HepG2 (cell line): Measurements from ENCODE around the gene TEAD3. TPM values are rescaled to one million over a fixed set of nuclear protein-coding genes. Genes with fewer than 3 reads are reported as not detected.

ENCODE experiments used
- ATAC-seq: fragments of 200-7000 bp; cut with Tn5 transposase; 3 replicates; pipeline ENCODE4 v1.9.1; 2020; ENCODE audit warnings: mild to moderate bottlenecking, moderate library complexity
- BruUV-seq: library from RNA; stranded (reverse); fragments of 400-500 nt; replicated peaks from 2 replicates; lab custom pipeline; 2021; lab: Mats Ljungman, UMichigan
- CTCF ChIA-PET: fragments of 300-600 bp; formaldehyde crosslinking; extraction: SDS; loops from one replicate; lab custom pipeline; 2021; ENCODE audit warnings: low total read pairs, inconsistent platforms, low intra/inter-chr PET ratio; lab: Yijun Ruan, JAX
- POLR2A ChIA-PET: fragments of 350-600 bp; sonication (Branson Sonifier 250); formaldehyde crosslinking; loops from one replicate; lab custom pipeline; 2020; ENCODE audit warnings: antibody characterized with exemption, inconsistent platforms; lab: Yijun Ruan, JAX
- DNase-seq: peaks from one replicate; pipeline ENCODE4 v3.0.0-alpha.2; 2015; ENCODE audit warnings: low spot score
- FAIRE-seq: peaks from 3 replicates; lab custom pipeline; 2011; peaks lifted over from hg19 to GRCh38; lab: Jason Lieb, UNC
- H2AFZ ChIP-seq: one replicate; pipeline ENCODE4 v1.6.1; 2011; ENCODE audit warnings: low read length, inconsistent platforms
- H3K27ac ChIP-seq: fragments of 300-600 bp; 3 replicates; pipeline ENCODE4 v1.8.0; 2011; ENCODE audit warnings: mixed run types, mild to moderate bottlenecking, mixed read lengths, low read length, inconsistent platforms; ENCODE audit not compliant: insufficient read depth; ENCODE audit errors: extremely low read length
- H3K27me3 ChIP-seq, 2 experiments: fragments of 200-600 bp in 1 of 2; 2 replicates in 1 of 2; 3 replicates in 1 of 2; pipeline versions ENCODE4 v1.6.0 to v1.8.0; 2011; ENCODE audit warnings: low read length in 2 of 2, mild to moderate bottlenecking in 2 of 2, moderate library complexity in 2 of 2, inconsistent platforms in 1 of 2; ENCODE audit not compliant: insufficient read depth in 2 of 2, control insufficient read depth in 1 of 2
- H3K36me3 ChIP-seq, 2 experiments: fragments of 200-600 bp in 1 of 2; replicated peaks in 1 of 2; 2 replicates in 1 of 2; 3 replicates in 1 of 2; pipeline versions ENCODE4 v1.5.1 to v1.8.0; 2011; ENCODE audit warnings: low read length in 2 of 2, inconsistent platforms in 1 of 2; ENCODE audit not compliant: insufficient read depth in 2 of 2, control insufficient read depth in 1 of 2
- H3K4me1 ChIP-seq: 2 replicates; pipeline ENCODE4 v1.5.1; 2012; ENCODE audit warnings: low read length, inconsistent platforms; ENCODE audit not compliant: insufficient read depth
- H3K4me2 ChIP-seq: 2 replicates; pipeline ENCODE4 v1.6.0; 2011; ENCODE audit warnings: low read depth, low read length, inconsistent platforms
- H3K4me3 ChIP-seq, 3 experiments: fragments of 200-600 bp in 1 of 3; sonication (generic), shearing (Covaris generic) in 1 of 3; replicated peaks in 1 of 3; 2 replicates each; pipeline ENCODE4 v1.5.1; 2011 to 2016; ENCODE audit warnings: low read length in 3 of 3, inconsistent platforms in 2 of 3, low read depth in 2 of 3, mild to moderate bottlenecking in 2 of 3, control low read depth in 1 of 3, mixed read lengths in 1 of 3; ENCODE audit not compliant: insufficient read depth in 1 of 3
- H3K79me2 ChIP-seq: one replicate; pipeline ENCODE4 v1.6.1; 2011; ENCODE audit warnings: low read length, inconsistent platforms; ENCODE audit not compliant: insufficient read depth
- H3K9ac ChIP-seq: 2 replicates; pipeline ENCODE4 v1.6.0; 2011; ENCODE audit warnings: mild to moderate bottlenecking, low read depth, low read length, inconsistent platforms; ENCODE audit not compliant: insufficient read depth
- H3K9me3 ChIP-seq: 2 replicates; pipeline ENCODE4 v1.5.1; 2012; ENCODE audit warnings: mild to moderate bottlenecking, low read length
- H4K20me1 ChIP-seq: 2 replicates; pipeline ENCODE4 v1.6.0; 2011; ENCODE audit warnings: inconsistent platforms, mild to moderate bottlenecking, low read length, moderate library complexity; ENCODE audit not compliant: insufficient read depth
- HDAC6 ChIP-seq: fragments of 200-600 bp; sonication (generic); IDR thresholded peaks from 2 replicates; pipeline ENCODE4 v1.7.0; 2017; ENCODE audit warnings: mild to moderate bottlenecking, antibody characterized with exemption, low read length, low read depth
- HOXA7 ChIP-seq: sonication (generic); formaldehyde crosslinking; IDR thresholded peaks from 2 replicates; pipeline ENCODE4 v1.8.1; 2022; ENCODE audit warnings: mild to moderate bottlenecking, missing genetic modification reagents, moderate library complexity
- JDP2 ChIP-seq: sonication (generic); formaldehyde crosslinking; IDR thresholded peaks from 2 replicates; pipeline ENCODE4 v1.8.1; 2022; ENCODE audit warnings: missing genetic modification reagents, borderline replicate concordance
- MIXL1 ChIP-seq: IDR thresholded peaks from 2 replicates; pipeline ENCODE4 v1.6.1; 2016
- MTF1 ChIP-seq: sonication (generic); formaldehyde crosslinking; IDR thresholded peaks from 2 replicates; pipeline ENCODE4 v1.5.0; 2020; ENCODE audit warnings: missing genetic modification reagents
- MYNN ChIP-seq: sonication (generic); formaldehyde crosslinking; IDR thresholded peaks from 2 replicates; pipeline ENCODE4 v1.4.0; 2020; ENCODE audit warnings: mild to moderate bottlenecking, low read depth, missing genetic modification reagents
- PHB2 ChIP-seq: fragments of 450-650 bp; IDR thresholded peaks from 2 replicates; pipeline ENCODE4 v1.6.1; 2018; ENCODE audit not compliant: partially characterized antibody
- PHF5A ChIP-seq: IDR thresholded peaks from one replicate; pipeline ENCODE4 v1.6.1; 2018; ENCODE audit warnings: low read depth, missing genetic modification reagents; ENCODE audit not compliant: unreplicated experiment
- SMC3 ChIP-seq: IDR thresholded peaks from 2 replicates; pipeline ENCODE4 v1.6.1; 2011; ENCODE audit warnings: low read length, improper control_type of control experiment
- ZFP1 ChIP-seq: IDR thresholded peaks from 2 replicates; pipeline ENCODE4 v1.6.1; 2016
- ZNF343 ChIP-seq: sonication (generic); formaldehyde crosslinking; IDR thresholded peaks from 2 replicates; pipeline ENCODE4 v1.4.0; 2020; ENCODE audit warnings: mild to moderate bottlenecking, missing genetic modification reagents
- ZNF749 ChIP-seq: sonication (generic); formaldehyde crosslinking; IDR thresholded peaks from 2 replicates; pipeline ENCODE4 v1.8.0; 2022; ENCODE audit warnings: mild to moderate bottlenecking, missing genetic modification reagents, moderate library complexity, borderline replicate concordance
- WGBS: methylation state at CpG from one replicate; pipeline ENCODE4 v1.1.6; 2017; ENCODE audit warnings: low lambda C conversion rate; 5-methylcytosine and 5-hydroxymethylcytosine counted together
- in situ Hi-C: cut with HindIII; loops from 2 replicates; pipeline ENCODE4 v1.10.0; 2017; ENCODE audit warnings: low pct_unique_long_range_greater_than_20kb; ENCODE audit not compliant: extremely low pct_ligation_motif_present
- intact Hi-C: fragments of 100-400 bp; cut with micrococcal nuclease; formaldehyde crosslinking; loops from one replicate; pipeline ENCODE4 v1.10.0; 2022; ENCODE audit not compliant: unreplicated experiment
- polyA plus RNA-seq, 8 experiments: library from polyadenylated mRNA; depleted of rRNA in 3 of 8; stranded (reverse) in 7 of 8; unstranded in 1 of 8; fragments of >200 nt; fragmentation: Illumina TruSeq in 4 of 8; extraction: Trizol in 4 of 8; gene quantifications; 2 replicates each; pipeline versions ENCODE4 v1.2.1 to v1.2.3, GENCODE V29; 2011 to 2016; ENCODE audit warnings: low read depth in 4 of 8, missing spikeins in 1 of 8, mixed read lengths in 1 of 8; ENCODE audit not compliant: insufficient read depth in 1 of 8
- total RNA-seq, 5 experiments: library from RNA; depleted of rRNA; stranded (reverse); fragments of >200 nt; fragmentation: Illumina TruSeq; extraction: Trizol; gene quantifications; 2 replicates each; pipeline ENCODE4 v1.2.3, GENCODE V29; 2016; ENCODE audit warnings: low read depth in 1 of 5
- TF ChIP-seq, protein P1 (sequence below): IDR thresholded peaks from 2 replicates; pipeline ENCODE4 v1.4.0; 2020; ENCODE audit warnings: mild to moderate bottlenecking, missing genetic modification reagents

The TEAD3 gene
- total and polyA plus RNA-seq, 2 of the 13 experiments (the other 11 are each of a cell fraction or from before 2014, with no cell fraction given): 15.1 to 16.5 TPM

GRCh38 chr6:35510916-35511561 lies 14.2 kb upstream of the TEAD3 start:
- Histone ChIP-seq H4K20me1 (no peaks in the 10 kb centered on the region), H3K79me2 (no peaks in the 10 kb centered on the region), H3K36me3 (no peaks in the 10 kb centered on the region)
- no peak for TF ChIP-seq HOXA7 (CRISPR knock-in tag)
- no peak for TF ChIP-seq SMC3
- no peak for TF ChIP-seq ZNF343 (CRISPR knock-in tag)
- TF ChIP-seq PHF5A (CRISPR knock-in tag): no peak
- TF ChIP-seq PHB2: no peak
- TF ChIP-seq HDAC6: no peak
- TF ChIP-seq MTF1 (CRISPR knock-in tag): no peak
- TF ChIP-seq ZFP1: no peak
- TF ChIP-seq ZNF749 (CRISPR knock-in tag): no peak
- no peak for TF ChIP-seq JDP2
- no peak for TF ChIP-seq MYNN (CRISPR knock-in tag)
- no peak for TF ChIP-seq MIXL1 (CRISPR knock-in tag)
- TF ChIP-seq, protein P1, sequence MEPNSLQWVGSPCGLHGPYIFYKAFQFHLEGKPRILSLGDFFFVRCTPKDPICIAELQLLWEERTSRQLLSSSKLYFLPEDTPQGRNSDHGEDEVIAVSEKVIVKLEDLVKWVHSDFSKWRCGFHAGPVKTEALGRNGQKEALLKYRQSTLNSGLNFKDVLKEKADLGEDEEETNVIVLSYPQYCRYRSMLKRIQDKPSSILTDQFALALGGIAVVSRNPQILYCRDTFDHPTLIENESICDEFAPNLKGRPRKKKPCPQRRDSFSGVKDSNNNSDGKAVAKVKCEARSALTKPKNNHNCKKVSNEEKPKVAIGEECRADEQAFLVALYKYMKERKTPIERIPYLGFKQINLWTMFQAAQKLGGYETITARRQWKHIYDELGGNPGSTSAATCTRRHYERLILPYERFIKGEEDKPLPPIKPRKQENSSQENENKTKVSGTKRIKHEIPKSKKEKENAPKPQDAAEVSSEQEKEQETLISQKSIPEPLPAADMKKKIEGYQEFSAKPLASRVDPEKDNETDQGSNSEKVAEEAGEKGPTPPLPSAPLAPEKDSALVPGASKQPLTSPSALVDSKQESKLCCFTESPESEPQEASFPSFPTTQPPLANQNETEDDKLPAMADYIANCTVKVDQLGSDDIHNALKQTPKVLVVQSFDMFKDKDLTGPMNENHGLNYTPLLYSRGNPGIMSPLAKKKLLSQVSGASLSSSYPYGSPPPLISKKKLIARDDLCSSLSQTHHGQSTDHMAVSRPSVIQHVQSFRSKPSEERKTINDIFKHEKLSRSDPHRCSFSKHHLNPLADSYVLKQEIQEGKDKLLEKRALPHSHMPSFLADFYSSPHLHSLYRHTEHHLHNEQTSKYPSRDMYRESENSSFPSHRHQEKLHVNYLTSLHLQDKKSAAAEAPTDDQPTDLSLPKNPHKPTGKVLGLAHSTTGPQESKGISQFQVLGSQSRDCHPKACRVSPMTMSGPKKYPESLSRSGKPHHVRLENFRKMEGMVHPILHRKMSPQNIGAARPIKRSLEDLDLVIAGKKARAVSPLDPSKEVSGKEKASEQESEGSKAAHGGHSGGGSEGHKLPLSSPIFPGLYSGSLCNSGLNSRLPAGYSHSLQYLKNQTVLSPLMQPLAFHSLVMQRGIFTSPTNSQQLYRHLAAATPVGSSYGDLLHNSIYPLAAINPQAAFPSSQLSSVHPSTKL (CRISPR knock-in tag): no peak
- TF ChIP-seq, all 625 proteins: peak for 0
- peaks cover 4 to 70% of the 10 kb centered on the region in 2 experiments for H3K27me3 ChIP-seq
- no peak overlapping the region for H3K4me3 ChIP-seq
- ChIA-PET POLR2A (interaction anchor here (1.5 kb wide), 1 partner anchor 14 kb away, joined by 4 read pairs; the partner anchor contains the start of gene TEAD3), CTCF (no interaction called here)
- in situ Hi-C loops (no loop called here), intact Hi-C loops (no loop called here)
- H3K4me1 ChIP-seq: peaks cover 9% of the 10 kb centered on the region
- no peak overlapping the region for H3K27ac ChIP-seq
- no peak overlapping the region for H2AFZ ChIP-seq
- ATAC-seq (no peak), FAIRE-seq (no peak), DNase-seq (no peak)
- H3K9me3 ChIP-seq: no peaks in the 10 kb centered on the region
- BruUV-seq: no TSS peak
- H3K9ac ChIP-seq: no peak overlapping the region
- 30% methylated on average over 7 of the region's 7 CpGs for WGBS
- H3K4me2 ChIP-seq: no peak overlapping the region
